ENCODE measurements around the gene BCLAF1. TPM values are rescaled to one million over a fixed set of nuclear protein-coding genes. Genes with fewer than 3 reads are reported as not detected.
"Not testable (repeated sequence)": the region's sequence is repeated elsewhere in the genome, so short reads cannot be mapped to it uniquely, and the experiment has no call there.

BCLAF1 gene
- total and polyA plus RNA-seq, 2 experiments from 2014 or later, result 133 to 151 TPM

DNA sequence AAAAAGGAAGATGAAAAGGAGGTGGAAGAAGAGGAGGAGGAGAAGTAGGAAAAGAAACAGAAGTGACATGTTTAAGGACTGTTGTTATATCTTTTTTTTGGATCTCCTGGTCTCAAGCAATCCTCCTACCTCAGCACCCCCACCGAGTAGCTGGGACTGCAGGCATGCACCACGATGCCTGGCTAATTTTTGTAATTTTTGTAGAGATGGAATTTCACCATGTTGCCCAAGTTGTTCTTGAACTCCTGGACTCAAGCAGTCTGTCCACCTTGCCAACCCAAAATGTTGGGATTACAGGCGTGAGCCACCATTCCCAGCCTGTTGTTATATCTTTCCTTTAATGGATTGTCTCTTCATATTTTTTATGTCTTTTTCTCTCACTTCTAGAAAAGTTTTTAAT lies 19.5 kb upstream of the BCLAF1 start (continued):
- no peak for TF ChIP-seq ZNF462 (CRISPR knock-in tag; IDR thresholded peaks at IDR 0.05)
- no peak for TF ChIP-seq REST (IDR thresholded peaks at IDR 0.05; ENCODE audit: unreplicated experiment)
- no peak for TF ChIP-seq ZNF114 (CRISPR knock-in tag; IDR thresholded peaks at IDR 0.05)
- TF ChIP-seq EZH2 (IDR thresholded peaks at IDR 0.05; ENCODE audit: low read depth, unreplicated experiment), result no peak
- no peak for TF ChIP-seq JUNB (IDR thresholded peaks at IDR 0.05; ENCODE audit: unreplicated experiment)
- TF ChIP-seq STAT1 (IDR thresholded peaks at IDR 0.05; ENCODE audit: unreplicated experiment), result no peak
- TF ChIP-seq NANOG (IDR thresholded peaks at IDR 0.05; ENCODE audit: borderline replicate concordance), result no peak
- no peak for TF ChIP-seq ZNF331 (CRISPR knock-in tag; IDR thresholded peaks at IDR 0.05; ENCODE audit: low read depth)

GRCh38 chr6:136308469-136308868 lies 18.8 kb upstream of the BCLAF1 start:
- H3K79me2 ChIP-seq (replicated peaks; ENCODE audit: insufficient read depth); DNase-seq (ENCODE audit: low spot score); H3F3A ChIP-seq (replicated peaks; ENCODE audit: low read depth); H3K27ac ChIP-seq (ENCODE audit: low read depth); H3K4me1 Mint-ChIP-seq; H3K4me3 Mint-ChIP-seq; H4K20me1 ChIP-seq (replicated peaks; ENCODE audit: insufficient read depth); H2AFZ ChIP-seq; H3K27me3 ChIP-seq (ENCODE audit: insufficient read depth); H3K36me3 ChIP-seq (ENCODE audit: insufficient read depth); H3K9me2 ChIP-seq (ENCODE audit: insufficient read depth); H3K27me3 Mint-ChIP-seq (ENCODE audit: insufficient read depth, low read depth, poor library complexity); H3K4me1 ChIP-seq (ENCODE audit: insufficient read depth); ATAC-seq; H3K9me3 Mint-ChIP-seq; H3K27ac Mint-ChIP-seq; H3K4me2 ChIP-seq; H3K36me3 Mint-ChIP-seq (ENCODE audit: low read depth); H3K4me3 ChIP-seq: not testable (repeated sequence)

All from GM23338 (cell line).